Measurements from ENCODE around the gene NFYA.

GRCh38 chr6:41037107-41037900 is 35.5 kb upstream of the NFYA start:
- TF ChIP-seq POLR2A (IDR thresholded peaks at IDR 0.05) (no peak), EP300 (IDR thresholded peaks at IDR 0.05) (no peak)
- TF ChIP-seq, protein P1, sequence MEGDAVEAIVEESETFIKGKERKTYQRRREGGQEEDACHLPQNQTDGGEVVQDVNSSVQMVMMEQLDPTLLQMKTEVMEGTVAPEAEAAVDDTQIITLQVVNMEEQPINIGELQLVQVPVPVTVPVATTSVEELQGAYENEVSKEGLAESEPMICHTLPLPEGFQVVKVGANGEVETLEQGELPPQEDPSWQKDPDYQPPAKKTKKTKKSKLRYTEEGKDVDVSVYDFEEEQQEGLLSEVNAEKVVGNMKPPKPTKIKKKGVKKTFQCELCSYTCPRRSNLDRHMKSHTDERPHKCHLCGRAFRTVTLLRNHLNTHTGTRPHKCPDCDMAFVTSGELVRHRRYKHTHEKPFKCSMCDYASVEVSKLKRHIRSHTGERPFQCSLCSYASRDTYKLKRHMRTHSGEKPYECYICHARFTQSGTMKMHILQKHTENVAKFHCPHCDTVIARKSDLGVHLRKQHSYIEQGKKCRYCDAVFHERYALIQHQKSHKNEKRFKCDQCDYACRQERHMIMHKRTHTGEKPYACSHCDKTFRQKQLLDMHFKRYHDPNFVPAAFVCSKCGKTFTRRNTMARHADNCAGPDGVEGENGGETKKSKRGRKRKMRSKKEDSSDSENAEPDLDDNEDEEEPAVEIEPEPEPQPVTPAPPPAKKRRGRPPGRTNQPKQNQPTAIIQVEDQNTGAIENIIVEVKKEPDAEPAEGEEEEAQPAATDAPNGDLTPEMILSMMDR (IDR thresholded peaks at IDR 0.05), result no peak

Measured in ovary (tissue), 3 donors.